ENCODE data around the gene SLC43A2. TPM values are rescaled to one million over a fixed set of nuclear protein-coding genes. Genes with fewer than 3 reads are reported as not detected.
A peak's percentile ranks its signal among the peaks of the same experiment; 100 is the strongest.

SLC43A2 gene
- total and polyA plus RNA-seq, 10 of the 15 experiments (the other 5 are each of a cell fraction or from before 2014, with no cell fraction given), result 0.03 to 14.0 (median 5.3) TPM

GRCh38 chr17:1661045-1661444 lies 32.4 kb upstream of the SLC43A2 start:
- FAIRE-seq (no peak), ATAC-seq (no peak), DNase-seq (ENCODE audit: low read depth, low spot score) (no peak)
- intact Hi-C loops (cut with micrococcal nuclease; ENCODE audit: unreplicated experiment) (loop anchor here (10.0 kb wide), 1 partner anchor 124 kb away; no protein-coding TSS in a partner anchor), in situ Hi-C loops (cut with MboI) (no loop called here)
- ChIA-PET SMC1A (ENCODE audit: uncharacterized antibody, unreplicated experiment) (no interaction called here), CTCF (interaction anchor here (0.8 to 1.0 kb wide), 3 partner anchors 8 to 226 kb away, joined by 3 to 4 read pairs (median 4); no protein-coding TSS in a partner anchor), RAD21 (ENCODE audit: unreplicated experiment) (no interaction called here), POLR2A (interaction anchor here (1.1 to 1.4 kb wide), 3 partner anchors 8 to 23 kb away, joined by 3 to 4 read pairs (median 3); no protein-coding TSS in a partner anchor)
- BruUV-seq (replicated peaks), result no TSS peak
- no peaks in the 10 kb centered on the region for H3K79me2 ChIP-seq (ENCODE audit: control insufficient read depth, insufficient read depth, low read length)
- no peak overlapping the region for H3K4me3 ChIP-seq
- H3K9ac ChIP-seq (ENCODE audit: control insufficient read depth, insufficient read depth, low read length), result no peak overlapping the region
- WGBS (ENCODE audit: insufficient coverage, insufficient replicate concordance, low lambda C conversion rate, missing lambda C conversion rate), result 97% methylated on average over 12 of the region's 12 CpGs
- H3K4me2 ChIP-seq (ENCODE audit: control insufficient read depth, insufficient read depth), result no peak overlapping the region
- no peak overlapping the region for H2AFZ ChIP-seq (ENCODE audit: control insufficient read depth, low read depth, low read length)
- no peaks in the 10 kb centered on the region for H3K9me3 ChIP-seq (replicated peaks; ENCODE audit: control insufficient read depth, insufficient read depth, low read length)
- no peaks in the 10 kb centered on the region for H3K27me3 ChIP-seq (replicated peaks in 1 of 2; ENCODE audit: control insufficient read depth in 2 of 2, insufficient read depth in 2 of 2, low read length in 1 of 2)
- peaks cover 39 to 50% of the 10 kb centered on the region in 2 experiments for H3K36me3 ChIP-seq (ENCODE audit: control insufficient read depth in 2 of 2, insufficient read depth in 2 of 2, low read length in 1 of 2)
- H4K20me1 ChIP-seq (ENCODE audit: control insufficient read depth, insufficient read depth), result no peaks in the 10 kb centered on the region
- no peaks in the 10 kb centered on the region for H3K4me1 ChIP-seq (ENCODE audit: control insufficient read depth, insufficient read depth, low read length)
- TF ChIP-seq HCFC1 (IDR thresholded peaks at IDR 0.05; ENCODE audit: low read length) (no peak), IKZF1 (conservative IDR thresholded peaks at IDR 0.05) (no peak), YY1 (IDR thresholded peaks at IDR 0.05; ENCODE audit: low read depth, low read length) (no peak), ESRRA (IDR thresholded peaks at IDR 0.05; ENCODE audit: low read length) (no peak), POLR2A (IDR thresholded peaks at IDR 0.05; ENCODE audit: low read depth, low read length) (peak; percentile 5; the same call in 1 of the 2 replicates)
- no peak overlapping the region for H3K27ac ChIP-seq (ENCODE audit: control insufficient read depth, insufficient read depth)

GRCh38 chr17:1658100-1658499 lies 29.5 kb upstream of the SLC43A2 start:
- intact Hi-C loops (cut with micrococcal nuclease; ENCODE audit: unreplicated experiment), result no loop called here
- ATAC-seq, result no peak
- in situ Hi-C loops (cut with MboI), result no loop called here
- no peak for DNase-seq (ENCODE audit: low read depth, low spot score)
- ChIA-PET RAD21 (ENCODE audit: unreplicated experiment) (no interaction called here), SMC1A (ENCODE audit: uncharacterized antibody, unreplicated experiment) (no interaction called here), CTCF (interaction anchor here (0.7 kb wide), 1 partner anchor 12 kb away, joined by 3 read pairs; the partner anchor contains the start of gene SCARF1), POLR2A (interaction anchor here (0.6 to 1.2 kb wide), 2 partner anchors 20 to 130 kb away, joined by 5 to 6 read pairs; no protein-coding TSS in a partner anchor)
- H3K36me3 ChIP-seq (ENCODE audit: control insufficient read depth in 2 of 2, insufficient read depth in 2 of 2, low read length in 1 of 2), result peaks cover 52 to 58% of the 10 kb centered on the region in 2 experiments
- no peak for FAIRE-seq
- no peak overlapping the region for H3K4me3 ChIP-seq
- no peak overlapping the region for H3K4me2 ChIP-seq (ENCODE audit: control insufficient read depth, insufficient read depth)
- BruUV-seq (replicated peaks), result no TSS peak
- no peaks in the 10 kb centered on the region for H3K27me3 ChIP-seq (replicated peaks in 1 of 2; ENCODE audit: control insufficient read depth in 2 of 2, insufficient read depth in 2 of 2, low read length in 1 of 2)
- H2AFZ ChIP-seq (ENCODE audit: control insufficient read depth, low read depth, low read length), result no peak overlapping the region
- no peak overlapping the region for H3K27ac ChIP-seq (ENCODE audit: control insufficient read depth, insufficient read depth)
- TF ChIP-seq RELA (IDR thresholded peaks at IDR 0.05; ENCODE audit: borderline replicate concordance, partially characterized antibody) (no peak), NR2F1 (conservative IDR thresholded peaks at IDR 0.05) (no peak), GATAD2B (conservative IDR thresholded peaks at IDR 0.05; ENCODE audit: low read depth) (no peak), NFYA (IDR thresholded peaks at IDR 0.05; ENCODE audit: borderline replicate concordance, low read depth, low read length) (no peak), RELB (IDR thresholded peaks at IDR 0.05; ENCODE audit: low read depth) (no peak), REST (IDR thresholded peaks at IDR 0.05; ENCODE audit: low read depth, low read length) (no peak), POLR2A (IDR thresholded peaks at IDR 0.05; ENCODE audit: low read depth, low read length) (0 out of 2 replicates have a peak, but pooled peaks have one; percentile 12), IRF4 (IDR thresholded peaks at IDR 0.05; ENCODE audit: low read depth, low read length) (no peak)
- no peak overlapping the region for H3K9ac ChIP-seq (ENCODE audit: control insufficient read depth, insufficient read depth, low read length)
- H3K4me1 ChIP-seq (ENCODE audit: control insufficient read depth, insufficient read depth, low read length), result no peaks in the 10 kb centered on the region
- H3K79me2 ChIP-seq (ENCODE audit: control insufficient read depth, insufficient read depth, low read length), result no peaks in the 10 kb centered on the region
- 91% methylated on average over 9 of the region's 9 CpGs for WGBS (ENCODE audit: insufficient coverage, insufficient replicate concordance, low lambda C conversion rate, missing lambda C conversion rate)
- H3K9me3 ChIP-seq (replicated peaks; ENCODE audit: control insufficient read depth, insufficient read depth, low read length), result no peaks in the 10 kb centered on the region
- no peaks in the 10 kb centered on the region for H4K20me1 ChIP-seq (ENCODE audit: control insufficient read depth, insufficient read depth)

Measured in GM12878 (cell line).